Measurements from ENCODE around the gene RPS6KC1. TPM values are rescaled to one million over a fixed set of nuclear protein-coding genes. Genes with fewer than 3 reads are reported as not detected.
A peak's percentile ranks its signal among the peaks of the same experiment; 100 is the strongest.

RPS6KC1 gene
- 10 to 100 TPM; 23.1 to 37.4 (median 30.5) TPM for total RNA-seq
- polyA plus RNA-seq: 1 to 10 TPM; 3.9 to 4.8 (median 4.7) TPM

DNA sequence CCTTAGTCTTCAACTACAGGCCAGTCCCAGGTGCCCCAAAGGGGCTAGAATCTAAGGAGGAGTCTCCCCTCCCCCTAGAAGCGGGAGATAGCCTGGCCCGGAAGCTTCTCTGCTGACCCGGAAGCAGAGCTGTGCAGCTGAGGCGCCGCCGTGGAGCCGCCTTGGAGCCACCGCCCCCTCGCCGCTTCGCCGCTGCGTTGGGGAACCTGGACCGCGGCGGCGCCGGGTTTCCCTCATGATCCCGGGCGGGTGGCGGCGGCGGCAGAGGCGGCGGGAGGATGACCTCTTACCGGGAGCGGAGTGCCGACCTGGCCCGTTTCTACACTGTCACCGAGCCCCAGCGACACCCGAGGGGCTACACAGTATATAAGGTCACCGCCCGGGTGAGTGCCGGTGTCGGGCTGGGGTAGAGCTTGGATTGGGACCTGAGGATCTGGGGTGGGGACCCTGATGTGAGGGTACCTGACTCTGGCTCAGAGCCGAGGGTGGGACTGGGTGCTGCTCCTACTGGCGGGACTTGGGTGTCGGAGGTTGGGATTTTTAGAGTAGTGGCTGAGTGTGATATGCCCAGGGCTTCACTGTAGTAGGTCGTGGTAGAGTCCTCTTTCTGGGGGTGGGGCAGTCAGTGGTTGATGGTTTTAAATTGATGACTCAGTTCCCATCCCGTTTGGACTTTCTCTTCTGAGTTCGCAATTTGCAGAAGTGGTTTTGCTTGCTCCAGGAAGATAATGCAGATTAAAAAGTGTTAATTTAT, at the start of gene RPS6KC1:
TSS of gene RPS6KC1 (plus strand) at position 115 of the 754 bp plus-strand sequence. CDS start at position 279, 164 bp downstream.
- H3K27me3 ChIP-seq: peaks cover 0 to 17% (median 0%) of the 10 kb centered on the region in 3 donors
- TF ChIP-seq POLR2A (IDR thresholded peaks at IDR 0.05) (peak in 1 of 2 donors; percentile 11), EP300 (IDR thresholded peaks at IDR 0.05) (peak in 1 of 4 donors; percentile 8), POLR2AphosphoS5 (IDR thresholded peaks at IDR 0.05) (peak in 3 of 4 donors; percentile 56 to 76 (median 68)), CTCF (IDR thresholded peaks at IDR 0.05) (peak in 2 of 4 experiments; percentile 13 to 15)
- H3K4me3 ChIP-seq: peak within 1 kb of the TSS; percentile 76 to 96 (median 84)
- H3K36me3 ChIP-seq: no peaks in the 10 kb centered on the region
- intact Hi-C loops (cut with DNase I): loop anchor here (1.0 kb wide), 1 partner anchor 36 kb away; the partner anchor contains the start of gene ANGEL2
- H3K9me3 ChIP-seq: no peaks in the 10 kb centered on the region
- peak within 1 kb of the TSS; percentile 77 to 88 (median 83) for H3K27ac ChIP-seq
- H3K4me1 ChIP-seq: peaks cover 0 to 25% (median 10%) of the 10 kb centered on the region in 4 donors
- WGBS, 2 donors: 0% methylated on average over 42 of the region's 42 CpGs
- peak; percentile 91 for DNase-seq

DNA sequence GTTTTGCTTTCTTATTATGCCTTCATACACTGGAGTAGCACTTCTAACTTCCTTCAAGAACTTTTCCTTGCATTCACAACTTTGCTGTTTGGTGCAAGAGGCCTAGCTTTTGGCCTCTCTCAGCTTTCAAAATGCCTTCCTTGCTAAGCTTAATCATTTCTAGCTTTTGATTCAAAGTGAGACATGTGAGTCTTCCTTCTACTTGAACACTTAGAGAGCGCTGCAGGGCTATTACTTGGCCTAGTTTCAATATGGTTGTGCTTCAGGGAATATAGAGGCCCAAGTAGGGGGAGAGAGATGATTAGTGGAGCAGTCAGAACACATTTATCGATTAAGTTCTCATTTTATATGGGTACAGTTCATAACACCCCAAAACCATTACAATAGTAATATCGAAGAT, 47.8 kb upstream of the RPS6KC1 start:
- TF ChIP-seq EP300 (IDR thresholded peaks at IDR 0.05) (no peak), POLR2AphosphoS5 (IDR thresholded peaks at IDR 0.05) (no peak), CTCF (IDR thresholded peaks at IDR 0.05) (no peak), POLR2A (IDR thresholded peaks at IDR 0.05) (no peak)
- Histone ChIP-seq H3K27ac (no peak overlapping the region), H3K36me3 (peaks cover 0 to 94% (median 27%) of the 10 kb centered on the region in 4 donors), H3K27me3 (no peaks in the 10 kb centered on the region), H3K4me3 (no peak overlapping the region), H3K9me3 (no peaks in the 10 kb centered on the region), H3K4me1 (no peaks in the 10 kb centered on the region)
- WGBS, 2 donors: 88 to 90% methylated on average over 3 of the region's 3 CpGs
- DNase-seq: no peak
- intact Hi-C loops (cut with DNase I): no loop called here

DNA sequence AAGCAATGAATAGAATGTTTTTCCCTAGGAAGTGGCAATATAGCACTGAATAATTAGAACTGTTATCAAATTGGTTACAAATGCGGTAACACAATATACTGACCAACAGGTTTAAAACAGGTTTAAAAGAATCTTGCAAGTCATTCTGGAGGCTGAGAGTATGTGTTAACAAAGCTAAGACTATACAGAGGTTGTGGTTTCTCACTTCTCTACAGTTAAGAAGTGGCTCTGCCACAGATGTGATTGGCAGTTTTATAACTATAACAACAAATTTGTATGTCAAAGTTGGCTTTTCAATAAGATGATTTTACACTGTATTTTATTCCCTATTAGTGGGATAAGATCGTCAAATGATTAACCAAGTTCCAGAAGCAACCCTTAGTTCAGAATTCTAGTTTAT, 42.5 kb upstream of the RPS6KC1 start:
- TF ChIP-seq POLR2A (IDR thresholded peaks at IDR 0.05) (no peak), EP300 (IDR thresholded peaks at IDR 0.05) (no peak), POLR2AphosphoS5 (IDR thresholded peaks at IDR 0.05) (no peak), CTCF (IDR thresholded peaks at IDR 0.05) (no peak)
- intact Hi-C loops (cut with DNase I): no loop called here
- H3K36me3 ChIP-seq: peaks cover 0 to 67% (median 17%) of the 10 kb centered on the region in 4 donors
- H3K4me3 ChIP-seq: no peak overlapping the region
- no peak for DNase-seq
- peaks cover 0 to 9% (median 5%) of the 10 kb centered on the region in 4 donors for H3K4me1 ChIP-seq
- 81 to 89% methylated on average over 2 of the region's 2 CpGs for WGBS, 2 donors
- H3K27ac ChIP-seq: no peak overlapping the region
- no peaks in the 10 kb centered on the region for H3K27me3 ChIP-seq
- no peaks in the 10 kb centered on the region for H3K9me3 ChIP-seq

- Histone ChIP-seq H3K4me3 (peak overlapping the region; percentile 72 to 93 (median 82)), H3K36me3 (peaks cover 0 to 19% (median 0%) of the 10 kb centered on the region in 4 donors), H3K27ac (peak overlapping the region; percentile 88 to 96 (median 94)), H3K9me3 (no peaks in the 10 kb centered on the region), H3K27me3 (no peaks in the 10 kb centered on the region), H3K4me1 (peaks cover 0 to 22% (median 16%) of the 10 kb centered on the region in 4 donors)
- intact Hi-C loops (cut with DNase I): loop anchor here (1.0 to 10.0 kb wide), 2 partner anchors 37 to 220 kb away; partner anchors contain the start of genes NSL1, RPS6KC1 and TATDN3
- TF ChIP-seq POLR2A (IDR thresholded peaks at IDR 0.05): no peak
- TF ChIP-seq POLR2AphosphoS5 (IDR thresholded peaks at IDR 0.05): no peak
- no peak for TF ChIP-seq EP300 (IDR thresholded peaks at IDR 0.05)
- TF ChIP-seq CTCF (IDR thresholded peaks at IDR 0.05): no peak
- 13 to 18% methylated on average over 7 of the region's 7 CpGs for WGBS, 2 donors
- DNase-seq: no peak
Observed at GRCh38 chr1:213014642-213015041, 36.4 kb upstream of the RPS6KC1 start.

All from sigmoid colon (tissue), 7 donors.